Measurements from ENCODE around the gene NCOA3.
"Not testable (repeated sequence)": the region's sequence is repeated elsewhere in the genome, so short reads cannot be mapped to it uniquely, and the experiment has no call there.

The NCOA3 gene

GRCh38 chr20:47578543-47578942 is 76.9 kb downstream of the NCOA3 start:
- H3K4me3 ChIP-seq (ENCODE audit: low read length): no peak overlapping the region
- DNase-seq (ENCODE audit: low read depth, low spot score): no peak

- DNase-seq (ENCODE audit: low read depth, low spot score); H3K4me3 ChIP-seq (ENCODE audit: low read length): not testable (repeated sequence)
These were observed 79.0 kb downstream of the NCOA3 start for GRCh38 chr20:47580686-47581085.

- H3K4me3 ChIP-seq (ENCODE audit: low read length): no peak overlapping the region
- DNase-seq (ENCODE audit: low read depth, low spot score): no peak
These were observed 79.4 kb downstream of the NCOA3 start for GRCh38 chr20:47581090-47581489.

- no peak for DNase-seq (ENCODE audit: low read depth, low spot score)
- no peak overlapping the region for H3K4me3 ChIP-seq (ENCODE audit: low read length)
These were observed 81.9 kb downstream of the NCOA3 start for GRCh38 chr20:47583551-47583950.

- no peak for DNase-seq (ENCODE audit: low read depth, low spot score)
- H3K4me3 ChIP-seq (ENCODE audit: low read length): no peak overlapping the region
These were observed 83.5 kb downstream of the NCOA3 start for GRCh38 chr20:47585087-47585747.

GRCh38 chr20:47586649-47587294 is 85.1 kb downstream of the NCOA3 start:
- no peak for DNase-seq (ENCODE audit: low read depth, low spot score)

GRCh38 chr20:47588158-47588557 is 86.5 kb downstream of the NCOA3 start:
- no peak overlapping the region for H3K4me3 ChIP-seq (ENCODE audit: low read length)
- DNase-seq (ENCODE audit: low read depth, low spot score): no peak

More at GRCh38 chr20:47586649-47587294, 85.1 kb downstream of the NCOA3 start:
- no peak overlapping the region for H3K4me3 ChIP-seq (ENCODE audit: low read length)

GRCh38 chr20:47591231-47591630 is 89.5 kb downstream of the NCOA3 start:
- no peak for DNase-seq (ENCODE audit: low read depth, low spot score)
- H3K4me3 ChIP-seq (ENCODE audit: low read length): no peak overlapping the region

- DNase-seq (ENCODE audit: low read depth, low spot score): no peak
- H3K4me3 ChIP-seq (ENCODE audit: low read length): no peak overlapping the region
These were observed 92.5 kb downstream of the NCOA3 start for GRCh38 chr20:47594157-47594556.

GRCh38 chr20:47595138-47595537 is 93.5 kb downstream of the NCOA3 start:
- not testable (repeated sequence) for DNase-seq (ENCODE audit: low read depth, low spot score)

GRCh38 chr20:47596003-47596571 is 94.4 kb downstream of the NCOA3 start:
- H3K4me3 ChIP-seq (ENCODE audit: low read length): no peak overlapping the region
- no peak for DNase-seq (ENCODE audit: low read depth, low spot score)

More at GRCh38 chr20:47595138-47595537, 93.5 kb downstream of the NCOA3 start:
- not testable (repeated sequence) for H3K4me3 ChIP-seq (ENCODE audit: low read length)

GRCh38 chr20:47597090-47597489 is 95.4 kb downstream of the NCOA3 start:
- H3K4me3 ChIP-seq (ENCODE audit: low read length): no peak overlapping the region
- no peak for DNase-seq (ENCODE audit: low read depth, low spot score)

- no peak for DNase-seq (ENCODE audit: low read depth, low spot score)
These were observed 97.4 kb downstream of the NCOA3 start for GRCh38 chr20:47598911-47599744.

GRCh38 chr20:47600967-47601547 is 99.4 kb downstream of the NCOA3 start:
- DNase-seq (ENCODE audit: low read depth, low spot score): no peak
- H3K4me3 ChIP-seq (ENCODE audit: low read length): no peak overlapping the region

More at GRCh38 chr20:47598911-47599744, 97.4 kb downstream of the NCOA3 start:
- no peak overlapping the region for H3K4me3 ChIP-seq (ENCODE audit: low read length)

GRCh38 chr20:47603260-47603659 is 101.6 kb downstream of the NCOA3 start:
- H3K4me3 ChIP-seq (ENCODE audit: low read length): no peak overlapping the region

GRCh38 chr20:47605673-47606413 is 104.2 kb downstream of the NCOA3 start:
- DNase-seq (ENCODE audit: low read depth, low spot score): no peak
- no peak overlapping the region for H3K4me3 ChIP-seq (ENCODE audit: low read length)

More at GRCh38 chr20:47603260-47603659, 101.6 kb downstream of the NCOA3 start:
- no peak for DNase-seq (ENCODE audit: low read depth, low spot score)

GRCh38 chr20:47606414-47606982 is 104.8 kb downstream of the NCOA3 start:
- DNase-seq (ENCODE audit: low read depth, low spot score): no peak
- H3K4me3 ChIP-seq (ENCODE audit: low read length): no peak overlapping the region

- H3K4me3 ChIP-seq (ENCODE audit: low read length): no peak overlapping the region
- DNase-seq (ENCODE audit: low read depth, low spot score): no peak
These were observed 105.4 kb downstream of the NCOA3 start for GRCh38 chr20:47606983-47607613.

All from Jurkat, Clone E6-1 (cell line).